Stimulated activated CD4-positive, alpha-beta T cell treated with anti-CD3 and anti-CD28 coated beads, Interleukin-15, amount 100 ng/mL, for 1 hour (primary cell): ENCODE data around the gene TLX2.
"Not testable (repeated sequence)": the region's sequence is repeated elsewhere in the genome, so short reads cannot be mapped to it uniquely, and the experiment has no call there.

Source experiments
- DNase-seq, 2 donors: peaks; one replicate each; pipeline ENCODE4 v3.0.0-alpha.2; 2020; ENCODE audit warnings: low read depth in 1 of 2, low spot score in 1 of 2

Gene TLX2

GRCh38 chr2:74514368-74515270 lies at the start of gene TLX2:
TSS of gene TLX2 (plus strand) at chr2:74514450. CDS start at chr2:74514807, 357 bp downstream.
- DNase-seq: no peak

GRCh38 chr2:74470742-74471141 lies 43.5 kb upstream of the TLX2 start:
- not testable (repeated sequence) for DNase-seq

- DNase-seq: no peak
These were observed 42.8 kb upstream of the TLX2 start for GRCh38 chr2:74471332-74472065.

- peak; percentile 91 to 96 for DNase-seq
These were observed 41.9 kb upstream of the TLX2 start, which contains the start of gene MRPL53 for GRCh38 chr2:74472086-74472944. TSS of gene MRPL53 (minus strand) at chr2:74472680. CDS start at chr2:74472660, 20 bp downstream.

GRCh38 chr2:74472945-74473258 lies 41.3 kb upstream of the TLX2 start:
- DNase-seq: no peak

- no peak for DNase-seq
These were observed 39.8 kb upstream of the TLX2 start for GRCh38 chr2:74474481-74474880.

GRCh38 chr2:74474899-74475298 lies 39.4 kb upstream of the TLX2 start:
- DNase-seq: no peak

GRCh38 chr2:74481431-74481830 lies 32.8 kb upstream of the TLX2 start:
- no peak for DNase-seq

GRCh38 chr2:74481961-74482800 lies 32.1 kb upstream of the TLX2 start:
- no peak for DNase-seq

GRCh38 chr2:74482801-74483674 lies 31.2 kb upstream of the TLX2 start, which contains the start of the genes CCDC142 and TTC31:
TSS of gene CCDC142 (minus strand) at chr2:74482998. CDS start at chr2:74482837, 161 bp downstream.
TSS of gene TTC31 (plus strand) at chr2:74483081. CDS start at chr2:74483096, 15 bp downstream.
- peak; percentile 80 to 81 for DNase-seq

- not testable (repeated sequence) for DNase-seq
These were observed 30.5 kb upstream of the TLX2 start for GRCh38 chr2:74483675-74484164.

GRCh38 chr2:74486141-74486540 lies 28.1 kb upstream of the TLX2 start:
- DNase-seq: no peak

- DNase-seq: no peak
These were observed 25.4 kb upstream of the TLX2 start for GRCh38 chr2:74488643-74489481.

- no peak for DNase-seq
These were observed 24.3 kb upstream of the TLX2 start for GRCh38 chr2:74489906-74490305.

GRCh38 chr2:74491648-74492544 lies 22.4 kb upstream of the TLX2 start:
- no peak for DNase-seq

- DNase-seq: no peak
These were observed 20.7 kb upstream of the TLX2 start for GRCh38 chr2:74493546-74493945.

- no peak for DNase-seq
These were observed 18.8 kb upstream of the TLX2 start for GRCh38 chr2:74495440-74495839.
